Left cardiac atrium (tissue), 4 donors: ENCODE results near the gene ANKLE1. TPM values are rescaled to one million over a fixed set of nuclear protein-coding genes. Genes with fewer than 3 reads are reported as not detected.

Experiments
- ATAC-seq, 2 donors: fragments of 200-7000 bp; cut with Tn5 transposase; one replicate each; pipeline ENCODE4 v1.9.1; 2020; ENCODE audit warnings: mild to moderate bottlenecking in 2 of 2, moderate library complexity in 2 of 2
- DNase-seq: peaks from one replicate; pipeline ENCODE4 v3.0.0-alpha.2; 2020
- intact Hi-C, 2 donors: fragments of 100-400 bp; cut with DNase I; formaldehyde crosslinking; loops; one replicate each; pipeline versions ENCODE4 v1.14.1 to v1.15.1; 2022 to 2023
- total RNA-seq, 2 donors: library from RNA; stranded (reverse); fragmentation: NEBNext Ultra II Directional; extraction: Animal tissue kit (Norgen Biotek cat#: 25700); gene quantifications; one replicate each; pipeline ENCODE4 v1.2.1, GENCODE V29; 2021
- donor health status: DM: no; HTN: yes; CAD: no.
- donor health status: DM: no; HTN: yes; CAD: no; lungs with severe emphysema.
- donor health status: DM: yes; HTN: yes; CAD: no.
- donor health status: Dilated cardiomyopathy.

The ANKLE1 gene
- total RNA-seq, 2 donors from 2014 or later: 0.37 to 0.47 TPM

- peak; percentile 50 for DNase-seq
- intact Hi-C loops: no loop called here
- ATAC-seq: peak in 1 of 2 donors; percentile 4
These were observed 36.8 kb upstream of the ANKLE1 start for GRCh38 chr19:17244618-17245534.

DNA sequence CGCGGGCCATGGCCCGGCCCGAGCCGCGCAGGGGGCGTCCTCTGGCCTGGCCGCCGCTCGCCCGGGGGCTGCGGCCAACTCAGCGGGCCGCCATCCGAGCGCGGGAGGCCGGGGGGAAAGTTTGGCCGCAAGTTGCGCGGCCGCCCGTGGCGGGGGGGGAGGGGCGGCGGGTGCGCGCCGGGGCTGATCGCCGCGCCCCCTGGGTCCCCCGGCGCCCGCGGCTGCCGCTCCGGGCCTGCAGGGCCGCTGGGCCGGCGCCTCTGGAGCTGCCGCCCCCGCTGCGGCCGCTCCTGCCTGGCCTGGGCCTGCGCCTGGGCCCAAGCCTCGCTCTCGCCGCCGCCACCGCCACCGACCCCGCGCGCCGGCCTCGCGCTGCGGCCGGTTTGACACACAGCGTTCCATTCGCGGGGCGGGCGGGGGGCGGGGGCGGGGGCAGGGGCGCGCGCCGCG lies 36.1 kb upstream of the ANKLE1 start, which contains the start of gene NR2F6:
Gene NR2F6 (minus strand): TSS at position 385 of the 450 bp plus-strand sequence. CDS start 699 bp downstream, outside the sequence.
- intact Hi-C loops: no loop called here
- no peak for DNase-seq
- ATAC-seq: no peak

DNA sequence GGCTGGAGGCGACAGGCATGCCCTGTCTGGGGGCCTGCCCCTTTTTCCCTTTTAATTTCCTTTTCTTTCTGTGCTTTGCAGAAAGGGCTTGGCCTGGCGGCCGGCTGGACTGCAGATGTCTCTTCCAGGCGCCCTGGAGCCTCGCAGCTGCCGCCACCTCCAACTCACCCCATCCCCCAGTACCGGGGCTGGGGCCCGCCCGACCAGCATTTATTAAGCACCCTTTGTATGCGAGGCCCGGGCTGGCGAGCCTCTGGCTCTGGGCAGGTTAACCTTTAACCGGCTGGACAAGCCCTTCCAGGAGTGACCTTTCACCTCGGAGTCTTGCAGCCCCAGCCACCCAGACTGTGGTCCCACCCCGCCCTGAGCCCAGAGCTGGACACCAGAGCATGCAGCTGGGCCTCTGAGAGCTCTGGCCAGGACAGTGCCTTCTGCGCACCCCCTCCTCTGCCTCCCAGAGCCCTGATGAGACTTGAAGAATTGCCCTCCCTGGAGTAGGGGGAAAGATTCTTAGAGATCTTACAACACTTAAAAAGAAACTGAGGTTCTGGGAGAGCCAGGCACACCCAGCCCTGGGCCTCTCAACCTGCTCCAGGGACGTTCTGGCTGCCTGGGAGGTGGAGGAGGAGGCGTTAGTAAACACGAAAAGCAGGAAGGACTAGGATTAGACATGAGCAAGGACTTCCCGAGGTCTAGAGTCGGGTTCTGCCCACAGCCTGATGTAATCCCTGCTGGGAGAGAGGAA lies 34.8 kb upstream of the ANKLE1 start:
- DNase-seq (peak; percentile 44), ATAC-seq (peak; percentile 12 to 17)
- intact Hi-C loops: no loop called here

GRCh38 chr19:17248011-17248776 lies 33.5 kb upstream of the ANKLE1 start:
- intact Hi-C loops: no loop called here
- DNase-seq: no peak
- no peak for ATAC-seq

- ATAC-seq: no peak
- intact Hi-C loops: no loop called here
- DNase-seq: no peak
These were observed 31.7 kb upstream of the ANKLE1 start for GRCh38 chr19:17249887-17250548.

DNA sequence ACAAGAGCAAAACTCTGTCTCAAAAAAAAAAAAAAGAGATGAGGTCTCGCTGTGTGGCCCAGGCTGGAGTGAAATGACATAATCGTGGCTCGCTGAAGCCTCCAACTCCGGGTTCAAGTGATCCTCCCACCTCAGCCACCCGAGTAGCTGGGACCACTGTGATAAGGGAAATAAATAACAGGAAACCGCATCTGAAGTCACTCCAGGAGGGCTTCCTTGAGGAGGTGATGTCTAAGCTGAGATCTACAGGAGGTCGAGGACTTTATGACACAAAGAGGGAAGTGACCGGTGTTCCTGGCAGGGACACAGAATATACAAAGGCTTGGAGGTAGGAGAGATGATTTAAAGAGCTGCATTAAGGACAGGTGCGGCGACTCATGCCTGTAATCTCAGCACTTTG lies 27.1 kb upstream of the ANKLE1 start:
- DNase-seq (no peak), ATAC-seq (no peak)
- intact Hi-C loops: no loop called here

DNA sequence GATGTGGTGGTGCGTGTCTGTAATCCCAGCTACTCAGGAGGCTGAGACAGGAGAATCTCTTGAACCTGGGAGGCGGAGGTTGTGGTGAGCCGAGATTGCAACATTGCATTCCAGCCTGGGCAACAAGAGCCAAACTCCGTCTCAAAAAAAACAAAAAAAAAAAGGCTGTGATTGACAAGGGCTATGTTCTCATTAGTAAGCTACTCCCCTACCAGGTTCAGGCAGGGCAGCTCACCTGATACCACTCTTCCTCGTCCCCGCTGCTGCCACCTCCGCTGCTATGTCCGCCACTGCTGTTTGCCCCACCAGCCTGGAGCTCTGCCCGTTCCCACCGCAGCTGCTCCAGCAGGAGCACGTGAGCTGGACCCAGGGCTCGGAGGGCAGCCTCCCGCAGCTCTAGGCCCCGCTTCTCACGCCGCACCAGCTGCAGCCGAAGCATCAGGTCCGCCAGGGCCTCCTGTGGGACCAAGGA lies 26.5 kb upstream of the ANKLE1 start:
- ATAC-seq: no peak
- DNase-seq: no peak
- intact Hi-C loops: no loop called here

DNA sequence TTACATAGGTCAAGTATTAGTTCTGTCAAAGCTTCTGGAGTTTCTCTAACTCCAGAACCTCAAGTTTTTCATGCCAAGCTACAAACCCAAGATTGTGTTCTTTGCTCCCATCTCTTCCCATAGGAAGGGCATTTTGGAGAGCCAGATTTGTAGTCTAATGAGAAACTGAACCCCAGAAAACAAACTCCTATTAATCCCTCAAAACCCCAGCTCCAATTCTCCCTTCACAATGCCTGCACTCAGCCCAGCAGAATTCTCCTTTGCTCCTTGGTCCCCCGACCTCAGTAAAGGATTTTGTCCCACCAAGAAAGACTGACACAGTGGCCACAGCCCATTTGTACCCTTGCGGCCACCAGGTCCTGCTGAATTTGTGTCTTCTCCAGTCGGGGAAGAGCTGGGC lies 25.6 kb upstream of the ANKLE1 start:
- ATAC-seq: no peak
- intact Hi-C loops: no loop called here
- no peak for DNase-seq

DNA sequence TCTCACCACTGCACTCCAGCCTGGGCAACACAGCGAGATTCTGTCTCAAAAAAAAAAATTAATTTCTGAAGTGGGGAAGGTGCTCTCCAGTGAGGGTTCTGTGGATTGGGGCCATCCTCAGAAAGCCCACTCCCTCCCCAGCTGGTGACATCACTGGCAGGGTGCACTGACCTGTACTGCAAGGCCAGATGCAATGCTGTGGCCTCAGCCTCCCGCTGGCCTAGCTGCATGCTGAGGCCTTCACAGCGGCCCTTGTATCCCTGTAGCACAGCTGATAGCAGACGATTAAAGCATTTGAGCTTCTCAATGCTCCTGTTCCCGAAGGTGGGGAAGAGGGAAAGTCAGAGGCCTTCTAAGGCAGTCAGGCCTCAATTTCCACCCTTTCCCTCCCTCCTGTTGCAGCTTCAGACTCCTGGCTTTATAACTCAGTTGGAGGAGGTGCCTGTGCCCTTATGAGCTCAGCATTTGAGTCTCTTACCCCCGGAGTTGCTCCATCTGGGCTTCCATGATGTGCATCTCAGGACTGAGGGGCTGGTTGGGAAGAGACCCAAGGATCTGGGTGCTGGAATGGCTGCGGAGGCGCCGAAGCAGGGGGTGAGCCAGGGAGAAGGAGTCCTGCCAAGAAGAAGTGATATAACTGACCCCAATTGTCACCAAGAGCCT lies 22.5 kb upstream of the ANKLE1 start:
- no peak for ATAC-seq
- no peak for DNase-seq
- intact Hi-C loops: no loop called here

GRCh38 chr19:17259934-17260333 lies 21.8 kb upstream of the ANKLE1 start:
- intact Hi-C loops: no loop called here
- no peak for DNase-seq
- no peak for ATAC-seq

GRCh38 chr19:17260842-17261325 lies 20.8 kb upstream of the ANKLE1 start:
- peak; percentile 81 to 83 for ATAC-seq
- DNase-seq: peak; percentile 77
- intact Hi-C loops: no loop called here

DNA sequence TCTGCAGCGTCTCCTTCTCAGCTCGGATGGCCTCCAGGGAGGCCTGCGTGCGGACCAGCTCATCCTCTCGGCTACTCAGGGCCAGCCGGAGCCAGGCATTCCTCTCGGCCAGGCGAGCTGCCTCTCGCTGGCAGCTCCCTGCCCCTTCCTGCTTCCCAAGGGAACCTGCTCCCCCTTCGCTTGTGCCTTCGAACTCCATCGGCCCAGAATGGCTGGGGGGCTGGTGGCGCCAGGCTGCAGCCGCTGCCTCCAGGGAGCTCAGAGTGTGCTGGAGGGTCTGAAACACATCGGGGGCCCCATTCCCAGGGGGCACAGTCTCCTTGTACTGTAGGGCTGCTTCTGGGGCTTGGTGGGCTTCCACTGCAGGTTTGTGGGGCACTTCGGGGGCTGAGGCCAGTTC lies 19.1 kb upstream of the ANKLE1 start:
- DNase-seq (no peak), ATAC-seq (no peak)
- intact Hi-C loops: no loop called here

DNA sequence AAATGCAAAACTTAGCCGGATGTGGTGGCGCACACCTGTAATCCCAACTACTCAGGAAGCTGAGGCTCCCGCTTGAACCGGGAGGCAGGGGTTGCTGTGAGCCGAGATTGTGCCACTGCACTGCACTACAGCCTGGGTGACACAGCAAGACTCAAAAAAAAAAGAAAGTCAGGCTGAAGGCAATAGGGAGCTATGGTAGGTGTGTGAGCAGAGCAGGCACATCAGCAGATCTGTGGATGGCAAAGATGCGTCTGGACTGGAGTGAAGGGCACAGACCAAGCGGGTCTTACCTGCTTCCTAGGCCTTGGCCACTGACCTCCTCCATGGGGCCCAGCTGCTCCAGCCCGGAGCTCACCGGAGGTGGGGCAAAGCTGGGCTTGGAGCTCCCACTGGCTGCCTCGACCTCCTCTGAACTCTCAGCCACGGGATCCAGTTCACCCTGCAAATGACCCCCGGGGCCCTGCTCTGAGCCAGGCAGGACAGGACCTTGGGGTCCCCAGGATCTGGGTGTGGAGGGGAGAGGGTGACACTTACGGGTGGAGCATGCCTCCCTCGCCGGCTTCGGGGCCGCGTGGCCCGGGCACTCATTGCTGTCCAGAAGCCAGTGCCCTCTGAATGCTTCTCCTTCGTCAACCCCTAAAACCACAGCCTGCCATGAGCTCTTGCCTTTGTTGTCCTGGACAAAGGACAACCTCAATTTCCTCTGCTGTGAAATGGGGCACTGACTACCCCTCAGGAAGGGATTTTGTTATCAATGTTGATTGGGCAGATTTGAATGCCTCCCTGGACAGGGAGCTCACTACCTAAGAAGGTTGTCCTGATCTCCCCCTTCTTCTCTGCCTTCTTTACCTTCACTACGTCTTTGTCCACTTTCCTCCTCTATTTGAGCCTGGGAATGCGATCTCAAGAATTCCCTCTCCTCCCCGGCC lies 17.7 kb upstream of the ANKLE1 start:
- intact Hi-C loops: no loop called here
- DNase-seq (no peak), ATAC-seq (no peak)

DNA sequence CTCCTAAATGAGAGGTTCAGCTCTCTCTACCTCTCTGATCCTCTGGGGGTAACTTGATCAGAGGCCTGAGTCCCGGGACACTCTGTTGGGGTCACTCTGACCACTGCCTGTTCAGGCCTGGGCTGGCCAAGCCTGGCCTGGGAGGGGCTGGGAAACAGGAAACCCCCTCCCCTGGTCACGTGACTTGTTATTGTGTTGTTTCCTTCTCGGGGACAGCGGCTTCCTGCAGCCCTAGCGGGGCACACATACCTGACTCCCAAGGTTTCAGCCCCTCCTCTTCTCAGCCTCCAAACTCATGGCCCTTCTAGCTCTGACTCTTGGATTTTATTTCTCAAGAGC lies 17.1 kb upstream of the ANKLE1 start, which contains the start of gene USHBP1:
Gene USHBP1 (minus strand): TSS at position 105 of the 339 bp plus-strand sequence. CDS start 446 bp downstream, outside the sequence.
- ATAC-seq: no peak
- peak; percentile 69 for DNase-seq
- intact Hi-C loops: no loop called here

DNA sequence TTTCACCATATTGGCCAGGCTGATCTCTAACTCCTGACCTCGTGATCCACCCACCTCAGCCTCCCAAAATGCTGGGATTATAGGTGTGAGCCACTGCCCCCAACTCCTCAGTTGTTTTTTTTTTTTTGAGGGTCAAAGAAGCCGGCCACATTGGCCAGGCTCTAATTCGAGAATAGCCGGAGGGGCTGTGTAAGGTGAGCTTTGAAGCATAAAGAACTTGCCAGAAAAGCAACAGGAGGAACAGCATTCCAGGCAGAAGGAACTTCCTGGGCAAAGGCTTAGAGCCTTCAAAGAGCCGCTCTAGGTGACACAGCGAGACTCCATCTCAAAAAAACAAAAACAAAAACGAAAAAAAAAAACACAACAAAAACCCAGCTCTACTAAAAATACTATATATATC lies 15.7 kb upstream of the ANKLE1 start:
- intact Hi-C loops: no loop called here
- DNase-seq (no peak), ATAC-seq (no peak)

DNA sequence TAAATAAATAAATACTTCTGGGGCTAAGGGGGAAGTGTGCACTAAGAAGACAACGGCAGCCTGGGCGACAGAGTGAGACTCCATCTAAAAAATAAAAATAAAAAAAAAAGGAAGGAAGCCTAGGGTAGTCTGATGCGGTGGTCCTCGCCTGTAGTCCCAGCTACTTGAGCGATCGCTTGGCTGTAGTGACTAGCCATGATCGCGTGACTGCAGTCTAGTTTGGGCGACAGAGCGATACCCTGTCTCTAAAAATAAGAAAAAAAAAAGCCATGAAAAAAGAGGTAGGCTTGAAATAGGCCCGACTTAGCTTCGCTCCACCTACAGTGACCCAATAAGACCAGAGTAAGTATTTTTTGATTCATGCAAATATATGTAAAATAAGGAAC lies 15.1 kb upstream of the ANKLE1 start:
- ATAC-seq: no peak
- intact Hi-C loops: no loop called here

More for the DNA sequence above, 15.1 kb upstream of the ANKLE1 start:
- DNase-seq: no peak
